H1 (cell line): ENCODE data around the gene PTPRG. TPM values are rescaled to one million over a fixed set of nuclear protein-coding genes. Genes with fewer than 3 reads are reported as not detected.

Experiments used
- CTCF ChIA-PET: fragments of 300-600 bp; sonication (Branson Sonifier 250); formaldehyde crosslinking; loops from one replicate; lab custom pipeline; 2021; ENCODE audit not compliant: partially characterized antibody; lab: Charles Lee
- POLR2A ChIA-PET: fragments of 300-600 bp; sonication (Branson Sonifier 250); formaldehyde crosslinking; loops from one replicate; lab custom pipeline; 2021; ENCODE audit warnings: inconsistent platforms; ENCODE audit not compliant: partially characterized antibody; lab: Charles Lee
- DNase-seq, 2 experiments: peaks; one replicate each; pipeline versions ENCODE4 v3.0.0 to v3.0.0-alpha.2; 2010 to 2022; ENCODE audit warnings: low spot score in 2 of 2, low read depth in 1 of 2, mixed read lengths in 1 of 2
- FAIRE-seq: peaks from 2 replicates; lab custom pipeline; 2011; peaks lifted over from hg19 to GRCh38; lab: Jason Lieb, UNC
- H2AFZ ChIP-seq: 2 replicates; pipeline ENCODE4 v1.8.1; 2012; ENCODE audit warnings: low read length, inconsistent platforms
- H2AK5ac ChIP-seq: 2 replicates; pipeline ENCODE4 v1.6.1; 2013; ENCODE audit warnings: low read depth, low read length
- H2BK120ac ChIP-seq: replicated peaks from 2 replicates; pipeline ENCODE3; 2013; ENCODE audit warnings: low read depth, low read length, inconsistent platforms
- H2BK12ac ChIP-seq: 2 replicates; pipeline ENCODE4 v1.6.1; 2013; ENCODE audit warnings: low read depth, low read length
- H2BK15ac ChIP-seq: 2 replicates; pipeline ENCODE4 v1.6.1; 2013; ENCODE audit warnings: low read length
- H2BK20ac ChIP-seq: 2 replicates; pipeline ENCODE4 v1.6.1; 2013; ENCODE audit warnings: low read length
- H2BK5ac ChIP-seq: 2 replicates; pipeline ENCODE4 v1.6.1; 2013; ENCODE audit warnings: low read depth, low read length
- H3K14ac ChIP-seq: 2 replicates; pipeline ENCODE4 v1.6.1; 2013; ENCODE audit warnings: inconsistent platforms; ENCODE audit not compliant: insufficient read length
- H3K18ac ChIP-seq: 2 replicates; pipeline ENCODE4 v1.6.1; 2013; ENCODE audit warnings: low read length; ENCODE audit errors: extremely low read depth
- H3K23ac ChIP-seq: 2 replicates; pipeline ENCODE4 v1.6.1; 2013; ENCODE audit warnings: inconsistent platforms; ENCODE audit not compliant: insufficient read length
- H3K23me2 ChIP-seq: 2 replicates; pipeline ENCODE4 v1.6.1; 2013; ENCODE audit warnings: low read depth, low read length
- H3K27ac ChIP-seq: 2 replicates; pipeline ENCODE4 v1.6.1; 2011; ENCODE audit warnings: low read depth, low read length, inconsistent platforms
- H3K27me3 ChIP-seq, 4 experiments: replicated peaks in 1 of 4; 1 replicate in 1 of 4; 2 replicates in 3 of 4; pipeline versions ENCODE4 v1.6.1 to v1.8.1; 2011 to 2013; ENCODE audit warnings: low read length in 3 of 4, mild to moderate bottlenecking in 3 of 4, inconsistent platforms in 2 of 4, mixed read lengths in 2 of 4, moderate library complexity in 1 of 4; ENCODE audit not compliant: control insufficient read depth in 3 of 4, insufficient read depth in 3 of 4; ENCODE audit errors: extremely low read depth in 1 of 4
- H3K36me3 ChIP-seq, 4 experiments: 2 replicates each; pipeline versions ENCODE4 v1.6.1 to v1.8.1; 2011 to 2013; ENCODE audit warnings: mild to moderate bottlenecking in 4 of 4, low read length in 3 of 4, moderate library complexity in 2 of 4, control low read depth in 1 of 4, inconsistent platforms in 1 of 4; ENCODE audit not compliant: insufficient read depth in 4 of 4, control insufficient read depth in 2 of 4
- H3K4ac ChIP-seq: replicated peaks from 2 replicates; pipeline ENCODE3; 2013; ENCODE audit warnings: low read length, low read depth, mixed read lengths, inconsistent platforms; ENCODE audit not compliant: insufficient read length
- H3K4me1 ChIP-seq, 4 experiments: replicated peaks in 1 of 4; 1 replicate in 1 of 4; 2 replicates in 3 of 4; pipeline versions ENCODE4 v1.6.1 to v1.8.1; 2011 to 2013; ENCODE audit warnings: low read length in 3 of 4, inconsistent platforms in 2 of 4, mixed read lengths in 1 of 4; ENCODE audit not compliant: insufficient read depth in 4 of 4, control insufficient read depth in 3 of 4
- H3K4me2 ChIP-seq, 2 experiments: 2 replicates each; pipeline versions ENCODE4 v1.6.1 to v1.8.1; 2011 to 2013; ENCODE audit warnings: low read depth in 2 of 2, low read length in 2 of 2, control low read depth in 1 of 2, inconsistent platforms in 1 of 2, mild to moderate bottlenecking in 1 of 2; ENCODE audit not compliant: insufficient read depth in 1 of 2
- H3K4me3 ChIP-seq, 4 experiments: fragments of 200-600, 300-600 bp in 1 of 4; sonication (generic), shearing (Covaris generic), sonication (Bioruptor Twin) in 1 of 4; 2 replicates each; pipeline versions ENCODE4 v1.5.1 to v1.8.1; 2011 to 2016; ENCODE audit warnings: low read length in 4 of 4, low read depth in 3 of 4, control low read depth in 2 of 4, inconsistent platforms in 2 of 4, mild to moderate bottlenecking in 2 of 4, mixed read lengths in 1 of 4, moderate library complexity in 1 of 4; ENCODE audit not compliant: insufficient read depth in 2 of 4; ENCODE audit errors: extremely low read depth in 1 of 4
- H3K56ac ChIP-seq: replicated peaks from 2 replicates; pipeline ENCODE3; 2013; ENCODE audit warnings: low read depth, mild to moderate bottlenecking, mixed read lengths, low read length, inconsistent platforms; ENCODE audit not compliant: insufficient read length
- H3K79me1 ChIP-seq: 2 replicates; pipeline ENCODE4 v1.6.1; 2013; ENCODE audit warnings: low read depth, low read length, control low read depth
- H3K79me2 ChIP-seq, 2 experiments: 2 replicates each; pipeline versions ENCODE4 v1.6.1 to v1.8.1; 2012 to 2013; ENCODE audit warnings: low read length in 2 of 2, mild to moderate bottlenecking in 2 of 2, inconsistent platforms in 1 of 2; ENCODE audit not compliant: insufficient read depth in 2 of 2, control insufficient read depth in 1 of 2
- H3K9ac ChIP-seq, 4 experiments: replicated peaks in 1 of 4; 1 replicate in 1 of 4; 2 replicates in 3 of 4; pipeline versions ENCODE4 v1.6.1 to v1.8.1; 2011 to 2013; ENCODE audit warnings: low read depth in 3 of 4, low read length in 3 of 4, control low read depth in 2 of 4, mild to moderate bottlenecking in 2 of 4, moderate library complexity in 2 of 4, inconsistent platforms in 1 of 4; ENCODE audit errors: extremely low read depth in 1 of 4
- H3K9me3 ChIP-seq, 2 experiments: 2 replicates each; pipeline versions ENCODE4 v1.6.1 to v1.8.1; 2012 to 2013; ENCODE audit warnings: mild to moderate bottlenecking in 2 of 2, moderate library complexity in 2 of 2, control low read depth in 1 of 2, inconsistent platforms in 1 of 2, low read depth in 1 of 2, low read length in 1 of 2, mixed read lengths in 1 of 2; ENCODE audit not compliant: insufficient read depth in 2 of 2
- H4K20me1 ChIP-seq, 2 experiments: replicated peaks in 1 of 2; 2 replicates each; pipeline versions ENCODE3 to v1.8.1; 2011 to 2013; ENCODE audit warnings: inconsistent platforms in 2 of 2, low read length in 2 of 2, mild to moderate bottlenecking in 1 of 2; ENCODE audit not compliant: insufficient read depth in 2 of 2, control insufficient read depth in 1 of 2
- H4K5ac ChIP-seq: 2 replicates; pipeline ENCODE4 v1.6.1; 2013; ENCODE audit warnings: low read length, low read depth, mixed read lengths, inconsistent platforms; ENCODE audit not compliant: insufficient read length
- H4K8ac ChIP-seq: 2 replicates; pipeline ENCODE4 v1.8.0; 2013; ENCODE audit warnings: mild to moderate bottlenecking, moderate library complexity, low read length, inconsistent platforms; ENCODE audit not compliant: insufficient read depth; ENCODE audit errors: extremely low read depth
- H4K91ac ChIP-seq: replicated peaks from 2 replicates; pipeline ENCODE3; 2013; ENCODE audit warnings: low read length, mixed read lengths, inconsistent platforms; ENCODE audit not compliant: insufficient read length
- FOSL1 ChIP-seq: IDR thresholded peaks from 2 replicates; pipeline ENCODE4 v1.6.1; 2011; ENCODE audit warnings: mild to moderate bottlenecking, low read depth, low read length, moderate library complexity; ENCODE audit not compliant: insufficient read depth
- POLR2A ChIP-seq, 2 experiments: IDR thresholded peaks; 1 replicate in 1 of 2; 2 replicates in 1 of 2; pipeline ENCODE4 v1.6.1; 2011; ENCODE audit warnings: low read depth in 2 of 2, low read length in 2 of 2, mild to moderate bottlenecking in 2 of 2; ENCODE audit errors: control extremely low read depth in 1 of 2
- POLR2AphosphoS5 ChIP-seq: IDR thresholded peaks from 2 replicates; pipeline ENCODE4 v1.6.1; 2011; ENCODE audit warnings: low read depth, low read length
- RFX5 ChIP-seq: IDR thresholded peaks from 2 replicates; pipeline ENCODE4 v1.6.1; 2011; ENCODE audit warnings: low read depth, low read length, improper control_type of control experiment, borderline replicate concordance
- TBP ChIP-seq: IDR thresholded peaks from 2 replicates; pipeline ENCODE4 v1.6.1; 2011; ENCODE audit warnings: low read depth, low read length, improper control_type of control experiment
- YY1 ChIP-seq: IDR thresholded peaks from 2 replicates; pipeline ENCODE4 v1.6.1; 2011; ENCODE audit warnings: low read depth, mild to moderate bottlenecking, low read length
- WGBS, 2 experiments: shearing (Covaris generic) in 1 of 2; methylation state at CpG; one replicate each; pipeline versions ENCODE4 v1.1.6 to v1.1.7; 2013 to 2015; ENCODE audit warnings: low lambda C conversion rate in 2 of 2, mixed read lengths in 2 of 2, inconsistent platforms in 1 of 2, low coverage in 1 of 2, missing lambda C conversion rate in 1 of 2; ENCODE audit not compliant: insufficient replicate concordance in 2 of 2, insufficient coverage in 1 of 2, insufficient read length in 1 of 2; ENCODE audit errors: extremely low coverage in 1 of 2, missing lambda C conversion rate in 1 of 2; 5-methylcytosine and 5-hydroxymethylcytosine counted together
- polyA plus RNA-seq, 7 experiments: library from polyadenylated mRNA; depleted of rRNA in 3 of 7; stranded (reverse) in 5 of 7; unstranded in 2 of 7; fragments of >200 nt in 5 of 7; fragments of 200-250 nt in 2 of 7; gene quantifications; 1 replicate in 5 of 7; 2 replicates in 1 of 7; 4 replicates in 1 of 7; pipeline versions ENCODE4 v1.2.1 to v1.2.3, GENCODE V29; 2011 to 2013; ENCODE audit warnings: missing spikeins in 2 of 7, mixed read lengths in 2 of 7
- total RNA-seq: library from RNA; stranded (reverse); fragmentation: NEBNext Ultra II Directional; extraction: Animal tissue kit (Norgen Biotek cat#: 25700); gene quantifications from 2 replicates; pipeline ENCODE4 v1.2.1, GENCODE V29; 2021

Gene PTPRG
- total and polyA plus RNA-seq, 2 of the 8 experiments (the other 6 are each of a cell fraction or from before 2014, with no cell fraction given), result 23.3 to 96.2 TPM

DNA sequence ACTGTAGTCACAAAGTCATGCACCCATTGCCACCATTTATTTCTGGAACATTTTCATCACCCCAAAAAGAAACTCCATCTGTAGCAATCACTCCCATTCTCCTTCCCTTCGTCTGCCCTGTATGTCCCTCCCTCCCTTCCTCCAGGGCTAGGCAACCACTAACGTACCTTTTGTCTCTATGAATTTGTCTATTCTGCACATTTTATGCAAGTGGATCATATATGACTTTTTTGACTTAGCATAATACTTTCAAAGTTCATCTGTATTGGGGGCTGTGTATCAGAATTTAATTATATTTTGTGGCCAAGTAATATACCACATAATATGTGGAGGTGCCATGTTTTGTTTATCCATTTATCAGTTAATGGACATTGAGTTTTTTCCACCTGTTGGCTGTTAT lies 610.4 kb downstream of the PTPRG start:
- no peak overlapping the region for H3K4ac ChIP-seq
- no peak overlapping the region for H3K4me2 ChIP-seq
- H2BK120ac ChIP-seq, result no peak overlapping the region
- TF ChIP-seq POLR2A (IDR thresholded peaks at IDR 0.05; ENCODE audit: control extremely low read depth in 1 of 2, low read depth in 2 of 2, low read length in 2 of 2), result no peak
- no peak for TF ChIP-seq YY1
- no peak for TF ChIP-seq RFX5
- no peak for TF ChIP-seq POLR2AphosphoS5
- no peak for TF ChIP-seq TBP
- TF ChIP-seq FOSL1, result no peak
- H3K4me3 ChIP-seq, result no peak overlapping the region
- no peak overlapping the region for H2BK5ac ChIP-seq
- H4K8ac ChIP-seq, result no peak overlapping the region
- DNase-seq, result no peak
- no peak overlapping the region for H2BK12ac ChIP-seq
- H3K9ac ChIP-seq, result no peak overlapping the region
- no peak overlapping the region for H3K23ac ChIP-seq
- H3K18ac ChIP-seq, result no peak overlapping the region
- 87% methylated on average over 2 of the region's 2 CpGs; no CpG with 5 or more reads in 1 of the 2 experiments for WGBS, 2 experiments
- CTCF ChIA-PET, result interaction anchor here (4.9 kb wide), 1 partner anchor 15 kb away, joined by 19 read pairs; no protein-coding TSS in a partner anchor
- peaks cover 0 to 2% of the 10 kb centered on the region in 2 experiments for H4K20me1 ChIP-seq
- no peaks in the 10 kb centered on the region for H3K27me3 ChIP-seq
- H3K27ac ChIP-seq, result no peak overlapping the region
- no peaks in the 10 kb centered on the region for H3K23me2 ChIP-seq
- H2BK20ac ChIP-seq, result no peak overlapping the region
- H3K4me1 ChIP-seq, result peaks cover 0 to 2% (median 0%) of the 10 kb centered on the region in 4 experiments; a peak in 1 of 7 replicates
- no peak overlapping the region for H4K5ac ChIP-seq
- no peak overlapping the region for H4K91ac ChIP-seq
- POLR2A ChIA-PET, result no interaction called here
- no peak overlapping the region for H2AK5ac ChIP-seq
- H3K79me1 ChIP-seq, result peaks cover 2% of the 10 kb centered on the region; the same call in 1 of the 2 replicates
- H3K79me2 ChIP-seq, result no peaks in the 10 kb centered on the region
- H3K14ac ChIP-seq, result no peak overlapping the region
- H3K9me3 ChIP-seq, result no peaks in the 10 kb centered on the region
- peaks cover 0 to 4% (median 0%) of the 10 kb centered on the region in 4 experiments; a peak in 2 of 8 replicates for H3K36me3 ChIP-seq
- H2AFZ ChIP-seq, result no peak overlapping the region
- no peak overlapping the region for H2BK15ac ChIP-seq
- no peak overlapping the region for H3K56ac ChIP-seq
- FAIRE-seq, result no peak
